ENCODE results near the gene REX1BD. TPM values are rescaled to one million over a fixed set of nuclear protein-coding genes. Genes with fewer than 3 reads are reported as not detected.

The REX1BD gene
- total and polyA plus RNA-seq, 2 of the 8 experiments (the other 6 are each of a cell fraction or from before 2014, with no cell fraction given) = 56.8 to 62.7 TPM

DNA sequence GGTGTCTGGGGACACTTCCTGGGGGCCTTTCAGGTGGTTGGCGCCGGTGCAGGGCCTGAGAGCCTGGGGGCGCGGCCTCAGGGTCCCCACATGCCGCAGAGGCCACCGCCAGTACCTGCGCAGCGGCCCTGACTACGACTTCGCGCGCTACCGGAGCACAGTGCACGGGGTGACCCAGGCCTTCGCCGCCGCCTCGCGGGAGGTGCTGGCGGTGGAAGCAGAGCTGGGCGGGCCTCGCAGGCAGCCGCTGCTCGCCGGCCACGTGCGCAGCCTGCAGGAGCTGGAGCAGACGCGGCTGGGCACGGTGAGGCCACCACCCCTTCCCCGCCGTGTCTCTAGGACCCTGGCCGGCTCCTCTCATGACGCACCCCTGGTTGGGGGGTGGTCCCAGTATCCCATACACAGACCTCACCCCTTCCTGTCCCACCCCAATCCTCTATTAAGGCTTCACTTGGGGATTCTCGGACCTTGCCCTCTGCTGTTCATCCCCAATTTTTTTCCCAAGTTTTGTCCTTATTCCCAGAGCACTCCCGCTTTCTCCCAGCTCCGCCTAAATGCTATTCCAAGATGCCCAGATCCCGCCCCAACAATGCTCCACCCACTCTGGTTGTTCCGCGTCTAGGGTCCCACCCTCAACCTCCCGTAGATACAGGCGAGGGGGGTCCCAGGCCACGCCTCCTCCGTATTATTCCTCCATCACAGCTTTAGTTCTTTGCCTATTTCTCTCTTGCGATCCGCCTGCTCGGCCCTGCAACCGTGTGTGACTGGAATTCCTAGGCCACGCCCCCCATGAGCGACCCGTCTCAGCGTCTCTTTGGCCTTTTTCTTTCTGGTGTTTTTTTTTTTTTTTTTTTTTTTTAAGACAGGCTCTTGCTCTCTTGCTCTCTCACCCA is 1.0 kb downstream of the REX1BD start (continued):
- TF ChIP-seq SIX5 (IDR thresholded peaks at IDR 0.05; ENCODE audit: low read depth, low read length) = no peak
- peak in 1 of 3 experiments; percentile 2; a peak in 1 of 4 replicates for TF ChIP-seq CTCF (IDR thresholded peaks at IDR 0.05; ENCODE audit: control extremely low read depth in 1 of 3, insufficient read depth in 1 of 3, low read depth in 1 of 3, low read length in 3 of 3)
- TF ChIP-seq SUZ12 (IDR thresholded peaks at IDR 0.05; ENCODE audit: low read length) = no peak
- TF ChIP-seq, protein P1, sequence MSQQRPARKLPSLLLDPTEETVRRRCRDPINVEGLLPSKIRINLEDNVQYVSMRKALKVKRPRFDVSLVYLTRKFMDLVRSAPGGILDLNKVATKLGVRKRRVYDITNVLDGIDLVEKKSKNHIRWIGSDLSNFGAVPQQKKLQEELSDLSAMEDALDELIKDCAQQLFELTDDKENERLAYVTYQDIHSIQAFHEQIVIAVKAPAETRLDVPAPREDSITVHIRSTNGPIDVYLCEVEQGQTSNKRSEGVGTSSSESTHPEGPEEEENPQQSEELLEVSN (IDR thresholded peaks at IDR 0.05) = peak; percentile 91
